ENCODE results near the gene NOL9. TPM values are rescaled to one million over a fixed set of nuclear protein-coding genes. Genes with fewer than 3 reads are reported as not detected.

NOL9 gene
- total and polyA plus RNA-seq, 10 of the 15 experiments (the other 5 are each of a cell fraction or from before 2014, with no cell fraction given) = 3.9 to 35.9 (median 23.0) TPM

DNA sequence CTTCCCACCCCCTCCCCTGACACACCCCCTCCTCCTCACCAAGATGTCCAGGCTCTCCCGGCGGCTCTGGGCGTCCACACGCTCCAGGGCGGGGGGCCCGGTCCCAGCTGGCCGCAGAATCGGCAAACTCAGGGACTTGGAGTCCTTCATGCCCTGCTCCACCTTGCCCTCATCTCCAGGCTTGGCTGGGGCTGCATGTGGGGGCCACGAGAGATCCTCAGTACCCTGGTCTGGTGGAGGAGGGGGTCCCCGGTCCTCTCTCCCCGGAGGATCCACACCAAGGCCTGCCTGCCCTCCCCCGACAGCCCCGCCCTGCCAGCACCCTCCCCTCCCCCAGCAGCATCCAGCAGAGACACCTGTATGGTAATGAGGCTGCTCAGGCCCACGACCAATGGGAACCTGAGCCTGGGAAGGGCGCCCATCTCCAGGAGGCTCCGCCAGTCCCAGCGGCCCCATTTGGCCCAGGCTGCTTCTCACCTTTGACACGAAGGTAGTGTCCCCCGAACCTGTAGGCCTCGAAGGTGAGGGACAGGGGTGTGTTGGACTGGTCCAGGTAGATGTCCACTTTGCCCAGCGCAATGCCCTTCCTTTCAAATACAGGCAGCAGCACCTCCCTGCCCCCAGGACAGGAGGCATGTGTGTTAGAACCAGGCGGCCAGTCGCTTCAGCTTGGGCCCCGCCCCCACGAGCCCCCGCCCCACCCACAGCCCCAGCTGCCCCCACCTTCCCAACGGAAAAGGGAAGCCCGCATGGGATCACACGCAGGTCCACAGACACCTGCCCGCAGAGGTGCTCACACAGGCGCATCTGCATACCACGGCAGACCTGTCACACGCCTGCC is 80.1 kb downstream of the NOL9 start:
- no peak overlapping the region for H3K27ac ChIP-seq (ENCODE audit: control insufficient read depth, insufficient read depth)
- WGBS (ENCODE audit: insufficient coverage, insufficient replicate concordance, low lambda C conversion rate, missing lambda C conversion rate) = 46% methylated on average over 24 of the region's 33 CpGs
- intact Hi-C loops (cut with micrococcal nuclease; ENCODE audit: unreplicated experiment) = no loop called here
- no peak for TF ChIP-seq NFXL1 (IDR thresholded peaks at IDR 0.05; ENCODE audit: borderline replicate concordance)
- TF ChIP-seq, protein P1, sequence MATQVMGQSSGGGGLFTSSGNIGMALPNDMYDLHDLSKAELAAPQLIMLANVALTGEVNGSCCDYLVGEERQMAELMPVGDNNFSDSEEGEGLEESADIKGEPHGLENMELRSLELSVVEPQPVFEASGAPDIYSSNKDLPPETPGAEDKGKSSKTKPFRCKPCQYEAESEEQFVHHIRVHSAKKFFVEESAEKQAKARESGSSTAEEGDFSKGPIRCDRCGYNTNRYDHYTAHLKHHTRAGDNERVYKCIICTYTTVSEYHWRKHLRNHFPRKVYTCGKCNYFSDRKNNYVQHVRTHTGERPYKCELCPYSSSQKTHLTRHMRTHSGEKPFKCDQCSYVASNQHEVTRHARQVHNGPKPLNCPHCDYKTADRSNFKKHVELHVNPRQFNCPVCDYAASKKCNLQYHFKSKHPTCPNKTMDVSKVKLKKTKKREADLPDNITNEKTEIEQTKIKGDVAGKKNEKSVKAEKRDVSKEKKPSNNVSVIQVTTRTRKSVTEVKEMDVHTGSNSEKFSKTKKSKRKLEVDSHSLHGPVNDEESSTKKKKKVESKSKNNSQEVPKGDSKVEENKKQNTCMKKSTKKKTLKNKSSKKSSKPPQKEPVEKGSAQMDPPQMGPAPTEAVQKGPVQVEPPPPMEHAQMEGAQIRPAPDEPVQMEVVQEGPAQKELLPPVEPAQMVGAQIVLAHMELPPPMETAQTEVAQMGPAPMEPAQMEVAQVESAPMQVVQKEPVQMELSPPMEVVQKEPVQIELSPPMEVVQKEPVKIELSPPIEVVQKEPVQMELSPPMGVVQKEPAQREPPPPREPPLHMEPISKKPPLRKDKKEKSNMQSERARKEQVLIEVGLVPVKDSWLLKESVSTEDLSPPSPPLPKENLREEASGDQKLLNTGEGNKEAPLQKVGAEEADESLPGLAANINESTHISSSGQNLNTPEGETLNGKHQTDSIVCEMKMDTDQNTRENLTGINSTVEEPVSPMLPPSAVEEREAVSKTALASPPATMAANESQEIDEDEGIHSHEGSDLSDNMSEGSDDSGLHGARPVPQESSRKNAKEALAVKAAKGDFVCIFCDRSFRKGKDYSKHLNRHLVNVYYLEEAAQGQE (IDR thresholded peaks at IDR 0.05; ENCODE audit: low read depth, low read length) = no peak
- no peak for TF ChIP-seq KDM1A (IDR thresholded peaks at IDR 0.05; ENCODE audit: borderline replicate concordance)
- TF ChIP-seq TCF3 (IDR thresholded peaks at IDR 0.05; ENCODE audit: borderline replicate concordance, insufficient read depth, low read depth, low read length) = no peak
- TF ChIP-seq POLR2AphosphoS2 (IDR thresholded peaks at IDR 0.05; ENCODE audit: low read depth, low read length) = no peak
- no peak for TF ChIP-seq BRCA1 (IDR thresholded peaks at IDR 0.05; ENCODE audit: low read depth, low read length)
- no peak for TF ChIP-seq SUPT20H (IDR thresholded peaks at IDR 0.05; ENCODE audit: borderline replicate concordance, control insufficient read depth, low read depth, low read length)
- no peak for TF ChIP-seq POLR2A (IDR thresholded peaks at IDR 0.05; ENCODE audit: low read depth, low read length)
- TF ChIP-seq MYB (IDR thresholded peaks at IDR 0.05; ENCODE audit: borderline replicate concordance, low read depth, low read length) = no peak
- TF ChIP-seq, protein P2, sequence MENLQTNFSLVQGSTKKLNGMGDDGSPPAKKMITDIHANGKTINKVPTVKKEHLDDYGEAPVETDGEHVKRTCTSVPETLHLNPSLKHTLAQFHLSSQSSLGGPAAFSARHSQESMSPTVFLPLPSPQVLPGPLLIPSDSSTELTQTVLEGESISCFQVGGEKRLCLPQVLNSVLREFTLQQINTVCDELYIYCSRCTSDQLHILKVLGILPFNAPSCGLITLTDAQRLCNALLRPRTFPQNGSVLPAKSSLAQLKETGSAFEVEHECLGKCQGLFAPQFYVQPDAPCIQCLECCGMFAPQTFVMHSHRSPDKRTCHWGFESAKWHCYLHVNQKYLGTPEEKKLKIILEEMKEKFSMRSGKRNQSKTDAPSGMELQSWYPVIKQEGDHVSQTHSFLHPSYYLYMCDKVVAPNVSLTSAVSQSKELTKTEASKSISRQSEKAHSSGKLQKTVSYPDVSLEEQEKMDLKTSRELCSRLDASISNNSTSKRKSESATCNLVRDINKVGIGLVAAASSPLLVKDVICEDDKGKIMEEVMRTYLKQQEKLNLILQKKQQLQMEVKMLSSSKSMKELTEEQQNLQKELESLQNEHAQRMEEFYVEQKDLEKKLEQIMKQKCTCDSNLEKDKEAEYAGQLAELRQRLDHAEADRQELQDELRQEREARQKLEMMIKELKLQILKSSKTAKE (IDR thresholded peaks at IDR 0.05; ENCODE audit: low read depth, poor library complexity, severe bottlenecking) = no peak
- no peak for TF ChIP-seq MTA3 (IDR thresholded peaks at IDR 0.05; ENCODE audit: borderline replicate concordance, low read length)
- TF ChIP-seq, protein P3, sequence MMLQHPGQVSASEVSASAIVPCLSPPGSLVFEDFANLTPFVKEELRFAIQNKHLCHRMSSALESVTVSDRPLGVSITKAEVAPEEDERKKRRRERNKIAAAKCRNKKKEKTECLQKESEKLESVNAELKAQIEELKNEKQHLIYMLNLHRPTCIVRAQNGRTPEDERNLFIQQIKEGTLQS (IDR thresholded peaks at IDR 0.05; ENCODE audit: borderline replicate concordance, extremely low read depth, low read depth, low read length) = no peak
- no peak for TF ChIP-seq PML (IDR thresholded peaks at IDR 0.05; ENCODE audit: low read length)
- TF ChIP-seq TCF7 (IDR thresholded peaks at IDR 0.05; ENCODE audit: borderline replicate concordance) = no peak
- TF ChIP-seq, protein P4, sequence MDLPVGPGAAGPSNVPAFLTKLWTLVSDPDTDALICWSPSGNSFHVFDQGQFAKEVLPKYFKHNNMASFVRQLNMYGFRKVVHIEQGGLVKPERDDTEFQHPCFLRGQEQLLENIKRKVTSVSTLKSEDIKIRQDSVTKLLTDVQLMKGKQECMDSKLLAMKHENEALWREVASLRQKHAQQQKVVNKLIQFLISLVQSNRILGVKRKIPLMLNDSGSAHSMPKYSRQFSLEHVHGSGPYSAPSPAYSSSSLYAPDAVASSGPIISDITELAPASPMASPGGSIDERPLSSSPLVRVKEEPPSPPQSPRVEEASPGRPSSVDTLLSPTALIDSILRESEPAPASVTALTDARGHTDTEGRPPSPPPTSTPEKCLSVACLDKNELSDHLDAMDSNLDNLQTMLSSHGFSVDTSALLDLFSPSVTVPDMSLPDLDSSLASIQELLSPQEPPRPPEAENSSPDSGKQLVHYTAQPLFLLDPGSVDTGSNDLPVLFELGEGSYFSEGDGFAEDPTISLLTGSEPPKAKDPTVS (IDR thresholded peaks at IDR 0.05; ENCODE audit: low read depth, low read length) = no peak

More for the DNA sequence above, 80.1 kb downstream of the NOL9 start:
- ChIA-PET RAD21 (ENCODE audit: unreplicated experiment) (no interaction called here), SMC1A (ENCODE audit: uncharacterized antibody, unreplicated experiment) (no interaction called here), POLR2A (no interaction called here), CTCF (no interaction called here)
- no peaks in the 10 kb centered on the region for H3K4me1 ChIP-seq (ENCODE audit: control insufficient read depth, insufficient read depth, low read length)
- H3K4me3 ChIP-seq = no peak overlapping the region
- no peaks in the 10 kb centered on the region for H3K9me3 ChIP-seq (replicated peaks; ENCODE audit: control insufficient read depth, insufficient read depth, low read length)
- H3K9ac ChIP-seq (ENCODE audit: control insufficient read depth, insufficient read depth, low read length) = no peak overlapping the region
- FAIRE-seq (no peak), DNase-seq (ENCODE audit: low read depth, low spot score) (no peak), ATAC-seq (no peak)
- no TSS peak for BruUV-seq (replicated peaks)
- H3K27me3 ChIP-seq (replicated peaks in 1 of 2; ENCODE audit: control insufficient read depth in 2 of 2, insufficient read depth in 2 of 2, low read length in 1 of 2) = no peaks in the 10 kb centered on the region
- no peak overlapping the region for H3K4me2 ChIP-seq (ENCODE audit: control insufficient read depth, insufficient read depth)
- in situ Hi-C loops (cut with MboI) = no loop called here
- no peaks in the 10 kb centered on the region for H3K79me2 ChIP-seq (ENCODE audit: control insufficient read depth, insufficient read depth, low read length)
- no peaks in the 10 kb centered on the region for H4K20me1 ChIP-seq (ENCODE audit: control insufficient read depth, insufficient read depth)
- no peaks in the 10 kb centered on the region for H3K36me3 ChIP-seq (ENCODE audit: control insufficient read depth in 2 of 2, insufficient read depth in 2 of 2, low read length in 1 of 2)
- H2AFZ ChIP-seq (ENCODE audit: control insufficient read depth, low read depth, low read length) = no peak overlapping the region
